Lung microvascular endothelial cell (primary cell): ENCODE measurements around the gene VARS2. TPM values are rescaled to one million over a fixed set of nuclear protein-coding genes. Genes with fewer than 3 reads are reported as not detected.
A peak's percentile ranks its signal among the peaks of the same experiment; 100 is the strongest.

Source experiments
- DNase-seq, 2 donors: peaks; one replicate each; pipeline versions ENCODE4 v3.0.0 to v3.0.0-alpha.2; 2010; ENCODE audit warnings: low read depth in 2 of 2
- total RNA-seq: library from RNA; depleted of rRNA; stranded (reverse); fragments of >200 nt; gene quantifications from 2 replicates; pipeline ENCODE4 v1.2.1, GENCODE V29; 2014

Gene VARS2
- total RNA-seq, 1 donor from 2014 or later = 15.5 TPM

DNA sequence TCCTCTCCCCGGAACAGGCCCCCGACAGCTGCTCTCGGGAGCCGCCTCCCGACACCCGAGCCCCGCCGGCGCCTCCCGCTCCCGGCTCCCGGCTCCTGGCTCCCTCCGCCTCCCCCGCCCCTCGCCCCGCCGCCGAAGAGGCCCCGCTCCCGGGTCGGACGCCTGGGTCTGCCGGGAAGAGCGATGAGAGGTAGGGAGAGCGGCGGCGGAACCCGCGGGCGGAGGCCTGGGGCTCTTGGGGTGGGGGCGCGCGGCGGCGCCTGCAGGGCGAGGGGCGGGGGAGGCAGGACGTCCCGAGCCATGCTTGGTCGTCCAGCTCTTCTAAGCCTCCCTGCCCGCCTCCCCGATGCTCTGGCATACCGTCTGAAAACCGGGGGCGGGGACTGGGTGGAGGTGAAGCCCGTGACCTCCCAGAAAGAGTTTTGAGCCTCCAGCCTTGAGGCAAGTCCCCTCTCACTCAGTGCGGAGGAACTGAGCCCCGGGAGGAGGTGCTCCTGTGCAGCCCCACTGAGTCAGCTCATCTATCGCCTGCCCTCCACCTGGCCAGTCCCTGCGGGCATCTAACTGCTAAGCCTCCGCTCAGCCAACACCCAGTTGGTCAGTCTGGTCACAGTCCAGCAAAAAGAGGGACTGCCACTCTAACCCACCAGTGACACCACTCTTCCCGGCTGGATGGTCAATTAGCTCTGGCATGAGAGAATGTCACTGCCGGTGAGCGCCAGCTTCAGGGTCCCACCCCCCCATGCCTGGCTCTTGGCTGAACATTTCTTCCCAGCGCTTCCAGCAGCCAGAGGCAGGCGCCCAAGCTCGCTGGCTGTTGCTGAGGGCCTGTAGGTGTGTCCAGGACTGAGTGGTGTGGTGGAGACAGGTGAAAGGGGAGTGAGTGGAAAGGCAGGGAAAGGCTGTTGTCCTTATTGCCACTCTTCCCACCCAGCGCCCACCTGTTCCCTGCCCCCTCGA lies 29.2 kb upstream of the VARS2 start:
- DNase-seq = peak in 1 of 2 donors; percentile 35

DNA sequence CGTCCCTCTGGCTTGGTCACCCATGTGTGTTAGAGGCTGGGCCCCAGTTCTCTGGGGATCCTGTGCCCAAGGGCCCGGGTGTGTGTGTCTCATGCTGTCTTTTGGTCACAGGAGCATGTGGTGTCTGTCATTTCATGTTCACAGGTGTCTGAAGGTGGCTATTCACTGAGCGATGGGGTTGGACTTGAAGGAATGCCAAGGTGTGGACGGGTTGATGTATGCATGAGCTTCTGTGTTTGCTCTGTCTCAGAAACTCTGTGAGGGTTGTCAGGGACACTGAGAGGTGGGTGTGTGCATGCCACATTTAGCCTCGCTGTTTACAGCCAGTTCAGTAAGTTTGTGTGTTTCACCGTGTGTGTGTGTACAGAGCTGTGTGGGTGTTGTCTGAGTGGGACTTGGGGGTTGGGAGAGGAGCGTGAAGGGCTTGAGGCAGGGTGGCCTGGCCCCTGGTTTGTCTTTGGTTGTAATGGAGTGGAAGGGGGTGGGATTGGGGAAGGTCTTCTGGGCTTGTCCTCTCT lies 28.5 kb upstream of the VARS2 start:
- no peak for DNase-seq

DNA sequence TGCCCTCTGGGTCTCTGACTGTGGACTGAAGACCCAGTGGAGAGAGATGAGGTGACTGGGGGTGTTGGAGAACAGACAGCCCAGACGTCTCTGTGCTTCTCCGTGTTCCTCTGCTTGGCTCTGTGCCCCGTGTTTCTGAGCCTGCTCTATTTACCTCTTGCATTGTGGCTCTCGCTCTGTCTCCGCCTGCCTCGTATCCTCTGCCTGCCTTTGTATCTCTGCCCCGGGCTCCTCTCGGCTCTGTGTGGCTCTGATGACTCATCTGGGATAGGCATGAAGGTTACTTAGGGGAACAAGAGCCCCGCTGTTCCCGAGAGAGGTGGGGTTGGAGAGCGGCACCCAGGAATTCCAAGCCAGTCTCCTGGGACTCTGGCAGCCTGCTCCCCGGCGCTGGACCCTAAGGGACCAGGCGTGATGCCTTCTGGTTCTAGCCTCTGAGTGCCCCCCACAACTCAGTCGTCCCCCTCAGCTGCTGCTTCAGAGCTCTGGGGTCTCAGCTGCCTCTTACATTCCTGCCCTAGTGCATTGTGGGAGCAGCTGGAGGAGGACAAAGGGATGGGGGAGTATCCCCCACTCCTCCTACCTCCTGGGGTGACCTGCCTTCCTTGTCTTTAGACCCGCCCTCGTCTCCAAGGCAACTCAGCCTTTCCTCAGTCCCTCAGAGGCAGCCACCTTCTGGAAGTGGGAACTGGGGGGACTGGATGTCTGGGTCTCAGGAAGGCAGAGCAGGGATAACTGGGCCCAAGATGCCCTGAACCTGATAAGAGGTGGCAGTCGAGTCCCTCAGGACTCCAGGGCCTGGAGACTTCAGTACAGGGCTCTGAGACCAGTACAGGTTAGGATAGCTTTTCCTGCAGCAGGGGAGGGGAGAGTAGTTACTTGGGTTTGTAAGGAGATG lies 27.8 kb upstream of the VARS2 start:
- DNase-seq = peak; percentile 39 to 50

DNA sequence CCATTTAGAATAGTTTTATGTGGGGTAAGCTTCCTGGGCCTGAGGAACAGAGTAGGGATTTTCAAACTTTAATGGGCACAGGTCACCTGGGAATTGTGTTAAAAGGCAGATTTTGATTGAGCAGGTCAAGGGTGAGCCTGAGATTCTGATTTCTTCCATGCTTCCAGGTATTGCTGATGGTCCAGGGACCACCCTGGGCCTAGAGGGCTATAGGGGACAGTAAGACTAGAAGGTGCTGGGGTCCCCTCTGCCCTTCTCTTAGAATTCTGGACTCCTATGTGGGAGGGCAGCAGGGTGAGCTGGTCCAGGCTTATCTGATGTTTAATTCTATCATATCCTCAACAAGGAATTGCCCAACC lies 27.2 kb upstream of the VARS2 start:
- DNase-seq = no peak

DNA sequence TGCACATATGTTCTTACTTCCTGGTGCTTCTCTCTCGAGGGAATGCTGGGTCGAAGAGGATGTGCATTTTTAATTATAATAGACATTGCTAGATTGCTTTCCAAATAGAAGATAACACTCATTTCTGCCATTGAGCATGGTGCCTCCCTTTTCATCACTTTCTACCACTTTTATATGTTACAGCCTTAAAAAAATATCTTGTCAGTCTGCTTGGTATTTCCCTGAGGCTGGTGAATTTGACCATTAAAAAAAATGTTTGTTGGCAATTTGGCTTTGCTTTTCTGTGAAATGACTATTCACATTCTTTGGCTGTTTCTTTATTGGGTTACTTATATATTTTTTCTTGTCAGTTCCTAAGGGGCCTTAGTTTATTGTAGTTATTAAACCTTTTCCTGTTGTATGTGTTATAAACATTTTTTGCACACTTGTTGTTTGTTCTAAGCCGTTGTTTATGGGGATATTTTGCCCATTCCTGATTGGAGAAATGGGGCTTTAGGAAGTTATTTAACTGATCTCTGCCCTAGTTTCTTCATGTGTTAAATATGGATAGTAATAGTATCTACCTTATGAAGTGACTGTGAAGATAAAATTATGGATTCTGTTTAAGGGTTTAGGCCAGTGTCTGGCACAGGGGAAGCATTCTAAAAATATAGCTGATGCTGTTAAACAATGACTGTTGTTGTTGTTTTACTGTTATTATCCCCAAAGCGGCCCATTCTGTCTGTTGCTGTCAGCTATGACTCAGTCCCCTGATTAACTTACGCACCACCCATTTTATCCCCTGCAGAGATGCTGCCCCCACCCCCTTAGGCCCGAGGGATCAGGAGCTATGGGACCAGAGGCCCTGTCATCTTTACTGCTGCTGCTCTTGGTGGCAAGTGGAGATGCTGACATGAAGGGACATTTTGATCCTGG lies 25.9 kb upstream of the VARS2 start:
- DNase-seq = peak; percentile 12 to 36

DNA sequence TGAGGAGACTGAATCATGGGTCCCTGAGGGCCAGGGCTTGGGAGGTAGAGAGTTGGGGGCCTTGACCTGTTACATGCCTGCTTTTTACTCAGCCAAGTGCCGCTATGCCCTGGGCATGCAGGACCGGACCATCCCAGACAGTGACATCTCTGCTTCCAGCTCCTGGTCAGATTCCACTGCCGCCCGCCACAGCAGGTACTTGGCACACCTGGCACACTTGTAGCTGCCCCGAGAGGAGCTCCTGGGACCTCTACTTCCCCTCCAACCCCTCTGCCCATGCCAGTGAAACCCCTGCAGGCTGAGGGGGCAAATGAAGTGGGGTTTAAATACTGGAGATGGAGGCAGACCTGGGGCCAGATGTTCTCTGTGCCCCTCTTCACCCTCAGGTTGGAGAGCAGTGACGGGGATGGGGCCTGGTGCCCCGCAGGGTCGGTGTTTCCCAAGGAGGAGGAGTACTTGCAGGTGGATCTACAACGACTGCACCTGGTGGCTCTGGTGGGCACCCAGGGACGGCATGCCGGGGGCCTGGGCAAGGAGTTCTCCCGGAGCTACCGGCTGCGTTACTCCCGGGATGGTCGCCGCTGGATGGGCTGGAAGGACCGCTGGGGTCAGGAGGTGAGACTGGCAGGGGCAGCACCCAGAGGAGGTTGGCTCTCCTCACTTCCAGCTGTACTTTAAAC lies 25.1 kb upstream of the VARS2 start:
- DNase-seq = no peak

DNA sequence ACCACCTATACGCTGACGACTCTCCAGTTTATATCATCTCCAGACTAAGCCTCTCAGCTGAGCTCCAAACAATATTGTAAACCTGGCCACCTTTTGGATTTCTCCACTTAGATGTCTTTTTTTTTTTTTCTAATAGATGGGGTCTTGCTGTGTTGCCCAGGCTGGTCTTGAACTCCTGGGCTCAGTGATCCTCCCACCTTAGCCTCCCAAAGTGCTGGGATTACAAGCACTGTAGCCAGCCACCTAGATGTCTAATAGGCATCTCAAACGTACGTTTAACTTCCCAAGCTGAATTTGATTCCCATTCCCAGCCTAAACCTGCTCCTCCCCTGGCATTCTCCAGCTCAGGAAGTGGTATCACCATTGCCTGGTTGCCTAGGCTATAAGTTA lies 24.5 kb upstream of the VARS2 start:
- DNase-seq = no peak

DNA sequence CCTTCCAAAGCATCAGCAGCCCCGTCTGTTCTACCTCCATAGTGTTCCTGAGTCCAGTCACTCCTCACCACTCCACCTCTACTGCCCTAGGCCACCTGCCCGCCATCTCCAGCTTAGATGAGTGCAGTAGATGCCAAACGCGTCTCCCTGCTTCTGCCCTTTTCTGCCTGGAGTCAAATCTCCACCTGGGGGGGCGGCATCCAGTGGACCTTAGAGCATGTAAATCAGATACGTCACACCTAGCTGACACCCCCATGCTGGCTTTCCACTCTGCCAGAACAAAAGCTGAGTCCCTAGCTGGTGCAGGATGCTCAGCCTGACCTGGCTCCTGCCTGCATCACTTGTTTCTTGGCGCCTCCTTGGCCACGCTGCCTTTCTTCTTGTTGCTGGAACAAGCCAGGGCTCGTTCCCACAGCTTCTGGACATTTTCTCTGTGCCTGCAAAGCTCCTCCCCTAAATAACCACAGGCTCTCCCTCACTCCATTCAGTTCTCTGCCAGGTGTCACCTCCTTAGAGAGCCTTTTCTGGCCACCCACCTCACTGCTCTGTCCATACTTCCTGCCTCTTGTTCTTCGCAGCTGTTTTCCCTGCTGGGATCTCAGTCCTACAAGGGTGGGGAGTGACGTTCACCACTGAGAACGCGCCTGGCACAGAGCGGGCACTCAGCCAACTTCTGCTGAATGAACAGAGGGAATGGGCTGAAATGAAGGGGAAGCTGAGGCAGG lies 24.0 kb upstream of the VARS2 start:
- no peak for DNase-seq

DNA sequence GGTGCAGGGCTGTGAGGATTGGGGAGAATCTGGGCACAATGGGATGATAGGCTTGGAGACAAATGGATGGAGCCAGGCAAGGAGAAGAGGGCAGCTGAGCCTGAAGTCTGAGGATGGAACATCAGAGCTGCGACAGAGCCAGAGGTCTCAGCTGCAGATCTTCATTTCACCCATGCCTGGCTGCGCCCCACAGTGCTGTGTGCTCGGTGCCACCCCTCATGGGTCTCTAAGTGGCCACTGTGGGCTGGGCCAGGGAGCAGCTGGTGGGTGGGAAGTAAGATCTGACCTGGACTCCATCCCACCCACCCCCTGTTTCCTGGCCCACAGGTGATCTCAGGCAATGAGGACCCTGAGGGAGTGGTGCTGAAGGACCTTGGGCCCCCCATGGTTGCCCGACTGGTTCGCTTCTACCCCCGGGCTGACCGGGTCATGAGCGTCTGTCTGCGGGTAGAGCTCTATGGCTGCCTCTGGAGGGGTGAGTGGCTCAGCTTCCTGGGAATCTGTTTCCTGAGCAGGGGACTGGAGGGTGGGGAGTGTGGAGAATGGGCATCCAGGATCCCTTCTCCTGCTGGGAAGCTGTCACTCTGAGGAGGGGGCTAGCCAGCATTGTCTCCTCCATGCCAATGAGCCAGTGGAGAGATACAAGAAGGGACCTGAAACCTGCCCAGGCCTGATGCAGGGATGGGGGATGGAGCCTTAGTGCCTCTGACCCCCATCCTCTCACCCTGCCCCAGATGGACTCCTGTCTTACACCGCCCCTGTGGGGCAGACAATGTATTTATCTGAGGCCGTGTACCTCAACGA lies 23.2 kb upstream of the VARS2 start:
- DNase-seq = no peak

DNA sequence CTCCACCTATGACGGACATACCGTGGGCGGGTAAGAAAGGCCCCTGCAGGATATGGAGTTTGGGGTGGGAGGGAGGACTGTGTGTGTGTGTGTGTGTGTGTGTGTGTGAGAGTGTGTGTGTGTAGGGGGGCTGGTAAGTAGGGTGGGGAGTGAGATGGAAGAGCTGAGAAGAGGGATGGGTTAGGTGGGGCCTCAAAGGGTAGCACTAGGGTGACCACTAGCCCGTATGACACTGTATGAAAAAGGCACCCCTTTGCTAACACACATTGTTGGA lies 22.7 kb upstream of the VARS2 start:
- no peak for DNase-seq

DNA sequence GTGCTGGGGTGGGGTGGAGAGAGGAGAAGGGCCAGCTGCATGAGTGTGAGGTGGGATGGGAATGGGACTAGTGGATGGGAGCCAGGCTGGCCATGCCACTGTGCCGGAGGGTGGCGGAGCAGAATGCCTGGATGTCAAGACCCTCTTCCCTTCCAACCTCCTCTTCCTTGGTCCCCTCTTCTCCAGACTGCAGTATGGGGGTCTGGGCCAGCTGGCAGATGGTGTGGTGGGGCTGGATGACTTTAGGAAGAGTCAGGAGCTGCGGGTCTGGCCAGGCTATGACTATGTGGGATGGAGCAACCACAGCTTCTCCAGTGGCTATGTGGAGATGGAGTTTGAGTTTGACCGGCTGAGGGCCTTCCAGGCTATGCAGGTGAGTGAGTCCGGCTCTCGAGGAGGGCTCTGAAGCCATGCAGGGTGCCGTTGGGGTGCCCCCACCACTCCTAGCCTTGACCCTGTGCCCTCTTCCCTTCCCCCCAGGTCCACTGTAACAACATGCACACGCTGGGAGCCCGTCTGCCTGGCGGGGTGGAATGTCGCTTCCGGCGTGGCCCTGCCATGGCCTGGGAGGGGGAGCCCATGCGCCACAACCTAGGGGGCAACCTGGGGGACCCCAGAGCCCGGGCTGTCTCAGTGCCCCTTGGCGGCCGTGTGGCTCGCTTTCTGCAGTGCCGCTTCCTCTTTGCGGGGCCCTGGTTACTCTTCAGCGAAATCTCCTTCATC lies 22.1 kb upstream of the VARS2 start:
- no peak for DNase-seq

DNA sequence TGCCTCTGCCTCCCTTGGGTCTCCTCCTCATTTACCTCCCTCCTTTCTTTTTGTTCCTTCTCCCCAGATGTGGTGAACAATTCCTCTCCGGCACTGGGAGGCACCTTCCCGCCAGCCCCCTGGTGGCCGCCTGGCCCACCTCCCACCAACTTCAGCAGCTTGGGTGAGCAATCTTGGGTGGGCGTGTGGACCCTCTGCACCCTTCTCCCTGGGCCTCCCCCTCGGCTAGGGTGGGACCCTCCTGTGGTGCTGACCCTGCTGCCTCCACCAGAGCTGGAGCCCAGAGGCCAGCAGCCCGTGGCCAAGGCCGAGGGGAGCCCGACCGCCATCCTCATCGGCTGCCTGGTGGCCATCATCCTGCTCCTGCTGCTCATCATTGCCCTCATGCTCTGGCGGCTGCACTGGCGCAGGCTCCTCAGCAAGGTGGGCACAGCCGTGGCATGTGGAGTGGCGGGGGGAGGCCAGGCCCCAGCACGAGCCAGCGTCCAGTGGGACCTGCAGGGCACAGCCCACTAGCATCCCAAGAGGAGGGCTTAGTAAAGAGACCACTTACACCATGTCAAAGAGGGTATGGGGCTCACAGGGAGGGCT lies 20.9 kb upstream of the VARS2 start:
- DNase-seq = no peak

DNA sequence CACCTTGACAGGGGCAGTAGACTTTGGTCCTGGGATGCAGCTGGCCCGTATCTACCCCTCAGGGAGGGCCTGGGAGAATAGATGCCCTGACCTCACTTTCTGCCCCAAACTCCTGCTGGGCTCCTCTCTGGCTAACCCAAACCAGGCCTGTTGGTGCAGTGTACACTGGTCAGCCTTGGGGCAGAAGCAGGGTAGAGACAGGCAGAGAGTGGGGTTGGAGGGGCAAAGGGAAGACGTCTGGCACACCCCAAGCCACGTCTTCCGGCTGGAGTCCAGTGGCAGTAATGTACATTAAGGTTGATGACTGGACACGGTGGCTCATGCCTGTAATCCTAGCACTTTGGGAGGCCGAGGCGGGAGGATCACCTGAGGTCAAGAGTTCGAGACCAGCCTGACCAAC lies 20.4 kb upstream of the VARS2 start:
- no peak for DNase-seq

DNA sequence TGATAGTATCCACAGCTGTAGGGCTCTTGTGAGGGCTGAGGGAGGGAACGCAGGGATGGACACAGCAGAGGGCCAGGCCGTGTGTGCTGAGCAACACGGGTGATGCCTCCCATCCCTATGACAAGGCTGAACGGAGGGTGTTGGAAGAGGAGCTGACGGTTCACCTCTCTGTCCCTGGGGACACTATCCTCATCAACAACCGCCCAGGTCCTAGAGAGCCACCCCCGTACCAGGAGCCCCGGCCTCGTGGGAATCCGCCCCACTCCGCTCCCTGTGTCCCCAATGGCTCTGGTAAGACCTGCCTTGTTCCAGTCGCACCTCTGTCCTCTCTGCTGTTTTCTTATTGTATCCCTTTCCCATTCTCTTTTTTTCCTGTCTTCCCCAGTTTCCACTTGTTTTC lies 19.7 kb upstream of the VARS2 start:
- DNase-seq = no peak

DNA sequence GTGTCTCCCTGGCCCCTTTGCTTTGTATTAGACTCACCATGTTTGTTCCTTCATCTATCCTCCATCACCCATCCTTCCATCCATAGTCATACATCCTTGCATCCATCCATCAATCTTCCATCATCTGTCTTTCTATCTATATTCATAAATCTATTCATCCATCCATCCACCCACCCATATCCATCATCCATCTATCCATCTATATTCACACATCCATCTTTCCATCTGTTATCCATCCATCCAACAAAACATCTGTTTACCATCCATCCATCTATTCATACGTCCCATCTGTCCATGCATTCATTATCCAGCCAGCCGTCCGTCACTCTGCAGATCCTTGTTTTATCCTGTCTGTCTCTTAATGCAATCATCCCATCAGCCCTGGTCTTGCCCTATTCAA lies 19.1 kb upstream of the VARS2 start:
- no peak for DNase-seq

DNA sequence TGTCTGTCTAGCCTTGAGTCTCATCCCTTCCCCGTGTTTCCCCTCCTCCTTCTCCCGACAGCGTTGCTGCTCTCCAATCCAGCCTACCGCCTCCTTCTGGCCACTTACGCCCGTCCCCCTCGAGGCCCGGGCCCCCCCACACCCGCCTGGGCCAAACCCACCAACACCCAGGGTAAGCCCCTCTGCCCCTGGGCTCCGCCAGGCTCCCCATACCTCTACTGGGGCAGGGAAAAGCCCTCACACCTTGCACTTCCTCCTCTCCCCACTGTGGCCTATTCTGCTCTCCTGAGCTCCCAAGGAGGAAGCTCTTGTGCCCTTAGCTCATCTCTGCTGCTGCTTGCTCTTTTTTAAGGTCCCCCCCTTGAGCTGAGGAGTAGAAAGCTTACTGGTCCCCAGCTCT lies 18.7 kb upstream of the VARS2 start:
- DNase-seq = no peak

DNA sequence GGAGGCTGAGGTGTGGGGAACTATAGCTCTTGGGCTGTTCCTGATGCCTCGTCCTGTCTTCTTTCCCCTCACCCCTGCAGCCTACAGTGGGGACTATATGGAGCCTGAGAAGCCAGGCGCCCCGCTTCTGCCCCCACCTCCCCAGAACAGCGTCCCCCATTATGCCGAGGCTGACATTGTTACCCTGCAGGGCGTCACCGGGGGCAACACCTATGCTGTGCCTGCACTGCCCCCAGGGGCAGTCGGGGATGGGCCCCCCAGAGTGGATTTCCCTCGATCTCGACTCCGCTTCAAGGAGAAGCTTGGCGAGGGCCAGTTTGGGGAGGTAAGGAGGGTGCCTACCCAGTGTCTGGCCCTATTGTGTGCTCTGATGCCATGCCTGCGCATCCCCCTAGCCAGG lies 17.5 kb upstream of the VARS2 start:
- no peak for DNase-seq

DNA sequence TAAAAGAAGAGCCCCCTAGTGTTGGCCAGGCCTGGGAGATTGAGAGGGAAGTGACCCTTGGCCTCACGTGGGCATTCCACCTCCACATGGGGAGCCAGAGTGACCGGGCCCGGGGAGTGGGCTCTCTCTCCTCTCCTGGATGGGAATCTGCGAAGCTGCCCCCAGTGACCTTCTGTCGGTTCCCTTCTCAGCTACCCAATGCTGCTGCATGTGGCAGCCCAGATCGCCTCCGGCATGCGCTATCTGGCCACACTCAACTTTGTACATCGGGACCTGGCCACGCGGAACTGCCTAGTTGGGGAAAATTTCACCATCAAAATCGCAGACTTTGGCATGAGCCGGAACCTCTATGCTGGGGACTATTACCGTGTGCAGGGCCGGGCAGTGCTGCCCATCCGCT lies 16.2 kb upstream of the VARS2 start:
- DNase-seq = no peak
